Brain pericyte (primary cell): ENCODE measurements around the gene S100A6.
"Not testable (repeated sequence)": the region's sequence is repeated elsewhere in the genome, so short reads cannot be mapped to it uniquely, and the experiment has no call there.

Experiments used
- DNase-seq: peaks from one replicate; pipeline ENCODE4 v3.0.0-alpha.2; 2012; ENCODE audit warnings: low read depth, low spot score

The S100A6 gene

GRCh38 chr1:153535242-153536011 lies at the start of gene S100A6:
S100A6 (minus strand) TSS chr1:153535991; CDS start chr1:153535339, 652 bp downstream.
- DNase-seq: no peak

GRCh38 chr1:153585006-153585405 lies 49.2 kb upstream of the S100A6 start:
- DNase-seq: no peak

GRCh38 chr1:153583976-153584375 lies 48.2 kb upstream of the S100A6 start:
- DNase-seq: no peak

DNA sequence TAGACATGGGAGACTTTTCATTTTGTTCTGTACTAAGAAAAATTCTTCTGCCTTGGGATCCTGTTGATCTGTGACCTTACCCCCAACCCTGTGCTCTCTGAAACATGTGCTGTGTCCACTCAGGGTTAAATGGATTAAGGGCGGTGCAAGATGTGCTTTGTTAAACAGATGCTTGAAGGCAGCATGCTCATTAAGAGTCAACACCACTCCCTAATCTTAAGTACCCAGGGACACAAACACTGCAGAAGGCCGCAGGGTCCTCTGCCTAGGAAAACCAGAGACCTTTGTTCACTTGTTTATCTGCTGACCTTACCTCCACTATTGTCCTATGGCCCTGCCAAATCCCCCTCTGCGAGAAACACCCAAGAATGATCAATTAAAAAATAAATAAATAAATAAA lies 47.7 kb upstream of the S100A6 start:
- DNase-seq: not testable (repeated sequence)

DNA sequence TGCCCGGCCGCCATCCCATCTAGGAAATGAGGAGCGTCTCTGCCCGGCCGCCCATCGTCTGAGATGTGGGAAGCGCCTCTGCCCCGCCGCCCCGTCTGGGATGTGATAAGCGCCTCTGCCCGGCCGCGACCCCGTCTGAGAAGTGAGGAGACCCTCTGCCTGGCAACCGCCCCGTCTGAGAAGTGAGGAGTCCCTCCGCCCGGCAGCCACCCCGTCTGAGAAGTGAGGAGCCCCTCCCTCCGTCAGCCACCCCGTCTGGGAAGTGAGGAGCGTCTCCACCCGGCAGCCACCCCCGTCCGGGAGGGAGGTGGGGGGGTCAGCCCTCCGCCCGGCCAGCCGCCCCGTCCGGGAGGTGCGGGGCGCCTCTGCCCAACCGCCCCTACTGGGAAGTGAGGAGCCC lies 47.0 kb upstream of the S100A6 start:
- not testable (repeated sequence) for DNase-seq

- no peak for DNase-seq
Measured at GRCh38 chr1:153578936-153579335, 43.1 kb upstream of the S100A6 start.

- DNase-seq: no peak
Measured at GRCh38 chr1:153578490-153578889, 42.7 kb upstream of the S100A6 start.

- no peak for DNase-seq
Measured at GRCh38 chr1:153577624-153578051, 41.8 kb upstream of the S100A6 start.

DNA sequence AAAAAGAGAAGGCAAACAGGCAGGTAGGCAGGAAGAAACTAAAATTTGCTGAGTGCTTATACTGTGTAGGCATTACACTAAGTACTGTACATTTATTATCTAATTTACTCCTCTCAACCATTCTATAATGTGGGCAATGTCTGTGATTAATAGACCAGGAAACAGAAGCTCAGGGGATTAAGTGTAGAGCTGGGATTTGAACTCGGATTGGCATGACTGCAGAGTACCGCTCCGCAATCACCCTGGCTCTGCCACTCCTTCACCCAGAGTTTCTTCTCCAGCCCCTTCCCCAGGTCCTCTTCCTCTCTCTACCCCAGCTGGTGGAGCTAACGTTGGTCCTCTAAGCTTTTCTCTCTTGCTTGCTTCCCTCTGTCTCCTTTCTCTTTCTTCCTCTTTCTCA lies 41.3 kb upstream of the S100A6 start:
- no peak for DNase-seq

- not testable (repeated sequence) for DNase-seq
Measured at GRCh38 chr1:153575497-153575896, 39.7 kb upstream of the S100A6 start.

DNA sequence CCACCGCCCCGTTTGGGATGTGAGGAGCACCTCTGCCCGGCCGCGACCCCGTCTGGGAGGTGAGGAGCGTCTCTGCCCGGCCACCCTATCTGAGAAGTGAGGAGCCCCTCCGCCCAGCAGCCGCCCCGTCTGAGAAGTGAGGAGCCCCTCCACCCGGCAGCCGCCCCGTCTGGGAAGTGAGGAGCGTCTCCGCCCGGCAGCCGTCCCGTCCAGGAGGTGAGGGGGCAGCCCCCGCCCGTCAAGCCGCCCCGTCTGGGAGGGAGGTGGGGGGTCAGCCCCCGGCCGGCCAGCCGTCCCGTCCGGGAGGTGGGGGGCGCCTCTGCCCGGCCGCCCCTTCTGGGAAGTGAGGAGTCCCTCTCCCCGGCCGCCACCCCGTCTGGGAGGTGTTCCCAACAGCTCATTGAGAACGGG lies 39.3 kb upstream of the S100A6 start:
- not testable (repeated sequence) for DNase-seq

DNA sequence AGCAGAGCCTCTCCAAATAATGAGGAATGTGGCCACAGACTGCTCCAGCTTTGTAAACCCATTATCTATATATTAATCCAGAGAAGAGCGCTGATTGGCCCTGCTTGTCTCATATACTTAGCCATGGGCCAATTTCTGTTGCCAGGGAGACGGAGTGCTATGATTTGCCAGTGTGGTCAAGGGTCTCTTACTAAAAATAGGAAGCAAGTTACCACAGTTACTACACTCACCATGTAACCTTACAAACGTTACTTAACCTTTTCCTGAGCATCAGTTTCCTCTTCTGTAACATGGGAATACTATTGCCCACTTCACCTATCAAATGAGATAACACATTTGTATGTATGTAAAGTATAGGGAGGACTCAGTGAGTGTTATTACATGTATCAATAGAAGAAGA lies 37.6 kb upstream of the S100A6 start:
- DNase-seq: no peak

DNA sequence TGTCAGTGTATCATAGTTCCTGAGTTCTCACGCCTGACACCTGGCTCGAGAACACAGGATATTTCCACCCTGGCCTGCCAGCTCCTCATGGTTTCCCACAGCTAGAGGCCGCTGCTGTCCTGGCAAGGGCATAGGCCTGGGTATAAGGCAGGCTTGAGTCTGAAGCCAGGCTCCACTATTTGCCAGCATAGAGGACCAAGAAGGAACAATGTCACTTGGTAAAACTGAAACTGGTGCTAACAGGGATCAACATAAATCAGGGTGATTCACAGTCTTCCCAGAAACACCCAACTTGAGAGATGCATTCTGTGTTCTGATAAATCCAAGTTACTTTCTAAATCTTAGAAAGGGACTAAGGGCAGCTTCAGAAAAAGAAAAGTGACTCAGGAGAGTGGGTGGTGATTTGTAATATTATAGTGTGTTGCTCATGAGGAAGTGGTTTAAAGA lies 36.8 kb upstream of the S100A6 start:
- DNase-seq: no peak

DNA sequence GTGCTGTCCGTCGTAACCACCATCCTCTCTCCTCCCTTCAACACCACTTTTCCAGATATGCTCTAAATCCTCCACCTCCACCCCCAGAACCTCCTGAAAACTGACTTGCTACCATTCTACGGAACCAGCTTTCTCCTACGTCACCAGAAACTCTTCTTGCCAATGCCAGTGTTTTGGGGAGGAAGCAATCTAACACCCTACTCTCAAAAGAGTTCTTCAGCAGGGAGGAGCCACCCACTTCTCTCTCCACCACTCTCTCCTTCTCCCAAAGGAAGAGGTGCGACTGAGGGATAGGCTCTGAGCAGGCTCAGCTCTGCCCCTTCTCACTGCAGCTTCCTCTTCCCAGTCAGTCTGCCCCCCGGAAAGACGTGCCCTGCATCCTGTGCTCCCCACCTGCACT lies 35.9 kb upstream of the S100A6 start:
- DNase-seq: no peak

DNA sequence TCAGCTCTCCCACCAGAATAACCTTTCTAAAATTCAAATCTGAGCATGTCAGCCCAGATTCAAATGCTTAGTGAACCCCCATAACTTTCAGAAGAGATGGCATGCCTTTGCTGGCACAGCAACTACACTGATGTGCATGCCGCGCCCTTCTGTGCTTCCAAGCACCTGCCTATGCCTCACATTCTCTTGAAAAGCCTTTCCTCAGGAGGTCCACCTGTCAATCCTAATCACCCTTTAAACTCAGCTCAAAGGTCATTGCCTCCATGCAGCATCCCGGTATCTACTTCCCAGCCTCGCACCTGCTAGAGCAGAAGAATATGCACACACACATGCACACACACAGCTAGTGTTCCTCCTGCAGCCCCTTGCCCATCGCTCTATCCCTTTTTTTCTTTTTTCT lies 35.1 kb upstream of the S100A6 start:
- no peak for DNase-seq

- DNase-seq: no peak
Measured at GRCh38 chr1:153569465-153569864, 33.7 kb upstream of the S100A6 start.

GRCh38 chr1:153568367-153569099 lies 32.7 kb upstream of the S100A6 start:
- no peak for DNase-seq

GRCh38 chr1:153567621-153568366 lies 32.0 kb upstream of the S100A6 start:
- DNase-seq: no peak

DNA sequence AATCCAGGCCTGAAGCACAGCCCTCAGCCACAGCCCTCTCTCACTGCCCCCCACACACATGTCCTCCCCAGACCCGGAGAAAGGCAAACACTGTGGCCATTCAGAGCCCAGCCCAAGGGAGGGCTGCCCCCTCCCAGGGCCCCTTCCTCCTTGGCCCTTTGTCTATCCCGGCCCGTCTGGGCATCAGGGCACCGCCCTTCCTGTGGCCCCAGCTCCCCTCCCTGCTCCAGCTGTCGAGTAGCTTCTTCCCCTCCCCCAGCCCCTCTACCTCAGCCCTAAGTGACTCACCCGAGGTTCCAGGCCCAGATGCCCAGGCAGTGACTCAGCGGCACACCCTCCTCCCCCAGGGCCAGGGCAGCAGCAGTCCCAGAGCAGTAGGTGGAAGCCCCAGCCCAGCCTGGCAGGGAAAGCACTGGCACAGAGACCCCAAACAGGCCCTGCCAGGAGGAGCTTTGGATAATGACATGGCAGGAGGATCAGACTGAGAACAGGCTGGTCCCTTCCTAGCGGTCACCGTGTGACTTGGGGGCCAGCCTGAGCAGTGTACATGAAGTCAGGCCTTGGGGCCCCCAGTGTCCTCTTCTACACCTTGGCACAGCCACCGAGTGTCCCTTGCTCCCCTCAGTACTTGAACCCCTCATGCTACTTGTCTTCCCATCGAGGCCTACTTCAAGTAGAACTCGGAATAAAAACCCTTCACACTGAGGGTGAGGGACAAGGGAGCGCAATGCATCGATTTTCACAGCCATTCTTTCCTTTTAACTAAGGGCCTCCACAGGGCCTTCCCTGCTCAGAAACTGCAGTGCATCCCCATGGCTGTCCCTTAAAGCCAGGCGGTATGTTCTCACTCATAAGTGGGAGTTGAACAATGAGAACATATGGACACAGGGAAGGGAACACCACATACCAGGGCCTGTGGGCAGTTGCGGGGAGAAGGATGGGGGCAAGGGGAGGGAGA lies 30.9 kb upstream of the S100A6 start:
- DNase-seq: peak; percentile 77

- no peak for DNase-seq
Measured at GRCh38 chr1:153565529-153566374, 30.0 kb upstream of the S100A6 start, which contains the start of gene S100A2. S100A2 (minus strand) TSS chr1:153565844; CDS start chr1:153563877, 1,967 bp downstream.
